Gastrocnemius medialis (tissue), 4 donors: ENCODE measurements around the gene IDUA.

Experiments
- POLR2A ChIP-seq, 2 donors: fragments of 450-650 bp; IDR thresholded peaks; one replicate each; pipeline ENCODE4 v1.6.1; 2017; ENCODE audit warnings: antibody characterized with exemption in 2 of 2, mild to moderate bottlenecking in 2 of 2, moderate library complexity in 2 of 2
- TF ChIP-seq, protein P1 (sequence below), 5 experiments: fragments of 450-650 bp in 3 of 5; fragments of 200-600 bp in 2 of 5; sonication (generic) in 2 of 5; IDR thresholded peaks in 4 of 5; conservative IDR thresholded peaks in 1 of 5; 1 replicate in 4 of 5; 2 replicates in 1 of 5; pipeline ENCODE4 v1.5.1; 2016 to 2019; ENCODE audit warnings: antibody characterized with exemption in 5 of 5, mild to moderate bottlenecking in 3 of 5, moderate library complexity in 3 of 5

DNA sequence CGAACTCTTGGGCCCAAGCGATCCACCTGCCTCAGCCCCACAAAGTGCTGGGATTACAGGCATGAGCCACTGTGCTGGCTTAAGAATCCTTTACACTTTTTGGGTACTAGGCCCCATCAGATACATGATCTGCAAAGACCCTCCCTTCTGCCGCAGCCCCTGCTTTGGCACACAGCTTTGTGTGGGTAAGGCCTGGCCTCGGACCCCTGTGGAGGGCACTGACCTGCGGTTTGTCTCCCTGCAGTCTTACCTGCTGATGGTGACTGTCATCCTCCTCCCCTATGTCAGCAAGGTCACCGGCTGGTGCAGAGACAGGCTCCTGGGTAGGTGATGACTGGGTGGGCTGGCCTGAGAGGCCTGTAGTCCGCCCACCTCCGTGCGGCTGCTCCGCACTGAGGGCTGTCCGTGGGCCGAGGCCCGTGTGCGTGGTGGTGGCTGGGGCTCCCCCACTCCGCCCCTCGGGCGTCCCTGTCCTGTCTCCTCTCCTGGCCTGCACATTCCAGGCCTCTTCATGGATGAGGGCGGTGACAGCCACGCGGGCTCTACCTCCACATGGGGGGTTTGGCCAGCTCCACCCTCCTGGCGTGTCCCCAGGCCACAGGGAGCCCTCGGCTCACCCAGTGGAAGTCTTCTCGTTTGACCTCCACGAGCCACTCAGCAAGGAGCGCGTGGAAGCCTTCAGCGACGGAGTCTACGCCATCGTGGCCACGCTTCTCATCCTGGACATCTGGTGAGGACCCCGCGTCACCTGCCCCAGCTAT is 31.5 kb upstream of the IDUA start:
- TF ChIP-seq, protein P1, sequence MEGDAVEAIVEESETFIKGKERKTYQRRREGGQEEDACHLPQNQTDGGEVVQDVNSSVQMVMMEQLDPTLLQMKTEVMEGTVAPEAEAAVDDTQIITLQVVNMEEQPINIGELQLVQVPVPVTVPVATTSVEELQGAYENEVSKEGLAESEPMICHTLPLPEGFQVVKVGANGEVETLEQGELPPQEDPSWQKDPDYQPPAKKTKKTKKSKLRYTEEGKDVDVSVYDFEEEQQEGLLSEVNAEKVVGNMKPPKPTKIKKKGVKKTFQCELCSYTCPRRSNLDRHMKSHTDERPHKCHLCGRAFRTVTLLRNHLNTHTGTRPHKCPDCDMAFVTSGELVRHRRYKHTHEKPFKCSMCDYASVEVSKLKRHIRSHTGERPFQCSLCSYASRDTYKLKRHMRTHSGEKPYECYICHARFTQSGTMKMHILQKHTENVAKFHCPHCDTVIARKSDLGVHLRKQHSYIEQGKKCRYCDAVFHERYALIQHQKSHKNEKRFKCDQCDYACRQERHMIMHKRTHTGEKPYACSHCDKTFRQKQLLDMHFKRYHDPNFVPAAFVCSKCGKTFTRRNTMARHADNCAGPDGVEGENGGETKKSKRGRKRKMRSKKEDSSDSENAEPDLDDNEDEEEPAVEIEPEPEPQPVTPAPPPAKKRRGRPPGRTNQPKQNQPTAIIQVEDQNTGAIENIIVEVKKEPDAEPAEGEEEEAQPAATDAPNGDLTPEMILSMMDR (IDR thresholded peaks at IDR 0.05 in 4 of 5, conservative IDR thresholded peaks at IDR 0.05 in 1 of 5): no peak
- no peak for TF ChIP-seq POLR2A (IDR thresholded peaks at IDR 0.05)
